Activated T-cell treated with anti-CD3 and anti-CD28 coated beads, Interleukin-2, amount 50 U/mL, for 72 hours (primary cell): ENCODE measurements around the gene TXNL4A. TPM values are rescaled to one million over a fixed set of nuclear protein-coding genes. Genes with fewer than 3 reads are reported as not detected.
A peak's percentile ranks its signal among the peaks of the same experiment; 100 is the strongest.
"Not testable (repeated sequence)": the region's sequence is repeated elsewhere in the genome, so short reads cannot be mapped to it uniquely, and the experiment has no call there.

Experiments used
- ATAC-seq, 2 donors: fragments of 150-1000 bp; cut with Tn5 transposase; replicated peaks in 1 of 2; 2 replicates each; pipeline ENCODE4 v1.10.0; 2021; ENCODE audit warnings: moderate library complexity in 2 of 2, mild to moderate bottlenecking in 1 of 2
- DNase-seq, 2 donors: peaks; one replicate each; pipeline ENCODE4 v3.0.0; 2021 to 2022; ENCODE audit warnings: mixed read lengths in 1 of 2
- H3K27ac Mint-ChIP-seq: one replicate; pipeline ENCODE4 v1.8.0; 2022; ENCODE audit warnings: mild to moderate bottlenecking, moderate library complexity, mixed read lengths
- H3K27me3 Mint-ChIP-seq: one replicate; pipeline ENCODE4 v1.8.0; 2022; ENCODE audit warnings: low read depth, mixed read lengths
- H3K36me3 Mint-ChIP-seq, 2 donors: one replicate each; pipeline ENCODE4 v1.8.0; 2022; ENCODE audit warnings: mixed read lengths in 2 of 2, mild to moderate bottlenecking in 1 of 2; ENCODE audit not compliant: insufficient read depth in 2 of 2
- H3K4me1 Mint-ChIP-seq: one replicate; pipeline ENCODE4 v1.8.0; 2022; ENCODE audit warnings: low read depth, mixed read lengths
- H3K4me3 Mint-ChIP-seq, 2 donors: one replicate each; pipeline ENCODE4 v1.8.0; 2022; ENCODE audit warnings: mild to moderate bottlenecking in 2 of 2, mixed read lengths in 2 of 2, moderate library complexity in 2 of 2
- H3K9me3 Mint-ChIP-seq, 2 donors: one replicate each; pipeline ENCODE4 v1.8.0; 2022; ENCODE audit warnings: mixed read lengths in 2 of 2
- total RNA-seq, 2 donors: library from RNA; stranded (reverse); gene quantifications; one replicate each; pipeline ENCODE4 v1.2.3, GENCODE V29; 2022

Gene TXNL4A
- total RNA-seq, 2 donors from 2014 or later, result 92.9 to 105 TPM

DNA sequence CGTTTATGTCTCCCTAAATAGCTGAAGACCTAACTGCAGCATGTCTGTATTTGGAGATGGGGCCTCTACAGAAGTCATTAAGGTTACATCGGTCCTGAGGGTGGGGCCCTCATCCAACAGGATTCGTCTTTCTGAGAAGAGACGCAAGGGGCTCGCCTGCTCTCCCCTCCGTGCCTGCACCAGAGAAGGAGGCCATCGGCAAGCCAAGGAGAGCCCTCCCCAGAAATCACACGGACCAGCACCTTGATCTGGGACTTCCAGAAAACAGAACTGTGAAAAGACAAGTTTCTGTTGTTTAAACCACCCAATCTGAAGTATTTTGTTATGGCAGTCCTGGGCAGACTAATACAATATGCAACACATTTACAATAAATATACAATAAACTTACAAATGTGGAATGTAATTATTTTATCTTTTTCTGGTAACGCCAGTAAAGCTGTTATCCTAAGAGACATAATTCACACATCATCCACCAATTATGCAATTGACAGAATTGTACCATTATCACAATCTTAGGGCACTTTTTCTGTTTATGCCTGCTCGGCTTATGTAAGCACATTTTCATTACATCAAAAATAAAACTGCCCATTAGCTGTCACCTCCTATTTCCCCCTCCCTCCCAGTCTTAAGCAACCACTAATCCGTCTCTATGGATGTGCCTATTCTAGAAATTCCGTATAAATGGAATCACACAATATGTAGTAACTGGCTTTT, 17.8 kb downstream of the TXNL4A start:
- H3K9me3 Mint-ChIP-seq, result no peaks in the 10 kb centered on the region
- no peak overlapping the region for H3K4me3 Mint-ChIP-seq
- DNase-seq (no peak), ATAC-seq (no peak)
- peaks cover 12% of the 10 kb centered on the region for H3K4me1 Mint-ChIP-seq
- peaks cover 6 to 18% of the 10 kb centered on the region in 2 donors for H3K36me3 Mint-ChIP-seq
- H3K27me3 Mint-ChIP-seq, result no peaks in the 10 kb centered on the region
- no peak overlapping the region for H3K27ac Mint-ChIP-seq

DNA sequence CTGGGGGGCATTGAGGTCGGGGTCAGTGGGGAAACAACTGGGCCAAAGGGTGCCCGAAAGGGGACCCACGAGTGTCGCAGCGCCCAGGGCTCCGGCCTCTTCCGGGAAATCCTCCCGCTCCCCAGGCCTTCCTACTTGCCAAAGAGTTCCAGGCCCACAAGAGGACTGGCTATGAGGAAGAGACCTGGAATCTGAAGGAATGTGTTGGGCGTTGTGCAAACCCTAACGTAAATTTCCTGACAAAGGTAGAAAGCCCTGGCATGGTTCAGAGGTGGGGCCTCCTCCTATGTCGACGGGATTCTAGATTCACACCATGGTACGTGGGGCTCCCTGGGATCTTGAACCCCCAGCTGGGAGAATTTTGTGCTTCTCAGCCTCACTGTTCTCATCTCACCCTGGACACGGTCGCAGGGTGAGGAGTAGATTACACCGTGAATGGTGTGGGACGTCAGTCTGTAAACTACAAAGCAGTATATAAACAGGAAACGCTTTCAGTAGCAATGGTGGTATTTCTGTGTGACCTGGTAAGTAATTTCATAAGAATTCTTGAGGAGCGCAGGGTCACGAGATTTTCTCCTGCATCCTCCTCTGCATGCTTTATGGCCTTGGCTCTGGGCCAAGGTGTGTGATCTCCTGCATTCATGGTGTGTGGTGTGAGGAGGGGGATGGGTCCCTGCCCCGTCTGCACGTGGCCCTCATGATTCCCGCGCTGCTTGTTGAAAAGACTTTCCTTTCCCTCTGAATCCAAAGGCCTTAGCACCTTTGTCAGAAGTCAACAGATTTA, 23.1 kb downstream of the TXNL4A start:
- Mint-ChIP-seq H3K27me3 (no peaks in the 10 kb centered on the region), H3K4me1 (peaks cover 46% of the 10 kb centered on the region), H3K36me3 (peaks cover 0 to 3% of the 10 kb centered on the region in 2 donors), H3K4me3 (peak overlapping the region; percentile 79 to 81), H3K27ac (peak overlapping the region; percentile 63), H3K9me3 (no peaks in the 10 kb centered on the region)
- ATAC-seq (no peak), DNase-seq (no peak)

DNA sequence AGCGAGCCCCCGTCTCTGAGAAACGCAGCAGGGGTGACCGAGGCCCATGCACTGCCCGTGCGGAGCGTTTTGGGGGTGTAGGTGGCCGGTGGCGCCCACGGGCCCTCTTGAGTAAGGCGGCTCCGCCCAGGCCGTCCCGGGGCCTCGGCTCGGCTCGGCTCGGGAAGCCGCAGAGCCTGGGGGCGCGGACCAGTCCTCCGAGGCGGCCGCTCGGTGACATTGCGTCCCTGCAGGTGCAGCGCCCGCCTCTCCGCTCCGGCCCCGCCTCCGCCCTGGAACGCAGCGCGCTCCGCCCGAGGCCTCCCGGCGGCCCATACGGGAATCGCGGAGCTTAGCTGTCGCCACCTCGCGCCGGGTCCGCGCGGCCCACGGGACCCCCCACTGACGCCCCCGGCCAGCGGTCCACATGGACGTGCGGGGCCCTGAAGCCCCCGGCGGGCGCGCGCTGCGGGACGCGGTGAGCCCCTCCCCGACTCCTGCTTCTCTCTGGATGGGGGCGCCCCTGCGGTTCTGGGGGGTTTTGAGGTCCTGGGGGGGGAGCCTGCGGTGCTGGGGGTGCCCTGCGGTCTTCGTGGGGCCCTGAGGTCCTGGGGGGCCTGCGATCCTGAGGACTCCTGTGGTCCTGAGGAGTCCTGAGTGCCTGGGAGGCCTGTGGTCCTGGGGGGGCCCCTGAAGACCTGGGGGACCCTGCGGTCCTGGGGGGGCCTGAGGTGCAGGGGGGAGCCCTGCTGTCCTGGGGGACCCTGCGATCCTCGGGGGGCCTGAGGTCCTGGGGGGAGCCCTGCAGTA, 23.8 kb downstream of the TXNL4A start, which contains the start of gene HSBP1L1:
TSS of gene HSBP1L1 (plus strand) at position 314 of the 789 bp plus-strand sequence. CDS start at position 407, 93 bp downstream.
- Mint-ChIP-seq H3K27me3 (no peaks in the 10 kb centered on the region), H3K4me1 (peaks cover 54% of the 10 kb centered on the region), H3K9me3 (no peaks in the 10 kb centered on the region), H3K36me3 (peaks cover 0 to under 1% of the 10 kb centered on the region in 2 donors), H3K27ac (peak within 1 kb of the TSS; percentile 77), H3K4me3 (peak within 1 kb of the TSS; percentile 79 to 84)
- peak; percentile 71 to 75 for DNase-seq
- ATAC-seq, result peak; percentile 60 to 64

DNA sequence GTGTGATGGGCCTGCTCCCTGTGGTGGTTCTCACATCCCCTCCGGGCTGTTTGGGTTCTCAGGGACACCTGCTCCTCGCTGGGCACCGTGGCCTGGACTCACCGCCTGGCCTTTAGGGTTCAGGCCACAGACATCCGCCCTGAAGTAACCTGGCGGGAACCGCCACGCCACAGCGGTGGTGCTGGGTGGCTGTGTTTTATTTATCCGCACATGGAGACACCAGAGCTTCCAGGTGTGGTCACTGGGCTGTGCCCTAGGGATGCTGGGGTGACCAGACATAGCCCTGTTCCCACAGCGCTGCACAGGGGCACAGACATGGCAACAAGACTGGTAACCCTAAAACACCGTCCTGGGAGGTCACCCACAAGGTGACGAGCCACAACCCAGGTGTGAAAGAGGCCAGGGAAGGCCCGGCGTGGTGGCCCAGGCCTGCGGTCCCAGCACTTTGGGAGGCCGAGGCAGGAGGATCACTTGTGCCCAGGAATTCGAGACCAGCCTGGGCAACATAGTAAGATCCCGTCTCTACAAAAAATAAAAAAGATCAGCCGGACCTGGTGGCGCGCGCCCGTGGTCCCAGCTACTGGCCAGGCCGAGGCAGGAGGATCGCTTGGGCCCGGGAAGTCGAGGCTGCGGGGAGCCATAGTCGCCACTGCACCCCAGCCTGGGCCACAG, 24.6 kb downstream of the TXNL4A start:
- no peaks in the 10 kb centered on the region for H3K27me3 Mint-ChIP-seq
- no peak for ATAC-seq
- H3K4me1 Mint-ChIP-seq, result peaks cover 55% of the 10 kb centered on the region
- no peaks in the 10 kb centered on the region for H3K36me3 Mint-ChIP-seq
- peak overlapping the region; percentile 79 to 84 for H3K4me3 Mint-ChIP-seq
- H3K27ac Mint-ChIP-seq, result peak overlapping the region; percentile 77
- H3K9me3 Mint-ChIP-seq, result no peaks in the 10 kb centered on the region
- no peak for DNase-seq

DNA sequence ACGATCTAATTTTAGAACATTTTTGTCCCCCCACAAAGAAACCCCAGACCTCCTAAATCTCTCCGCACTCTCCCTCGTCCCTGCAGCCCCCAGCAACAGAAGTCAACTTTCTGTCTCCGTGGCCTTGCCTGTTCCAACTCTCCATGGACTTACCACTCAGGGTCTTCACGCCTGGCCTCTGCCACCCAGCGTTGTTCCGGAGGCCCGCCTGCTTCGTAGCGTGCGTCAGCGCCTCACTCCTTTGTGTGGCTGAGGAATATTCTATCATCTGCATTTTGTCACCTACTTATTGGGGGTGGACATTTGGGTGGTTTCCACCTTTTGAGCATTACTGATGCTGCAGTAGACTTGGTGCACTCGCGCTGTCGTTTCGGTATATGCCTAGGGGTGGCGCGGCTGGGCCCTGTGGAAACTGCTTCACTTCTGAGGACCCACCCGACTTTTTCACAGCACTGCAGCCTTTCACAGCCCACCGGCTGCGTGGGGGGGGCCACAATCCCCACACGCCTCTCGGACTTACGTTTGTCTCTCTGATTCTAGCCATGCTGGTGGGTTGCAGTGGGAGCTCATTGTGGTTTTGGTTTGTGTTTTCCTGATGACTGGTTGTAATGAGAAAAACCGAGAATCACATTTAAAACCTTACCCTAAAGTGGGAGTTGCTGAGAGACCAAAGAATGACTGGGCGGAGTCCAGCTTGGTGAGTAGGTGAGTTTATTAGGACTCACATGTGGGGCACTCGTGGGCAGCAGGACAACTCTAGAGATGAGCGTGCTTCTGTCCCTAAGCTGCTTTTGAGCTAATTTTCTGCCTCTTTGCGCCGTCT, 25.3 kb downstream of the TXNL4A start:
- no peaks in the 10 kb centered on the region for H3K9me3 Mint-ChIP-seq
- H3K27me3 Mint-ChIP-seq, result no peaks in the 10 kb centered on the region
- DNase-seq, result peak; percentile 72 to 77
- H3K4me3 Mint-ChIP-seq, result peak overlapping the region; percentile 79 to 84
- ATAC-seq, result peak; percentile 78 to 83
- H3K4me1 Mint-ChIP-seq, result peaks cover 55% of the 10 kb centered on the region
- peak overlapping the region; percentile 77 for H3K27ac Mint-ChIP-seq
- no peaks in the 10 kb centered on the region for H3K36me3 Mint-ChIP-seq

DNA sequence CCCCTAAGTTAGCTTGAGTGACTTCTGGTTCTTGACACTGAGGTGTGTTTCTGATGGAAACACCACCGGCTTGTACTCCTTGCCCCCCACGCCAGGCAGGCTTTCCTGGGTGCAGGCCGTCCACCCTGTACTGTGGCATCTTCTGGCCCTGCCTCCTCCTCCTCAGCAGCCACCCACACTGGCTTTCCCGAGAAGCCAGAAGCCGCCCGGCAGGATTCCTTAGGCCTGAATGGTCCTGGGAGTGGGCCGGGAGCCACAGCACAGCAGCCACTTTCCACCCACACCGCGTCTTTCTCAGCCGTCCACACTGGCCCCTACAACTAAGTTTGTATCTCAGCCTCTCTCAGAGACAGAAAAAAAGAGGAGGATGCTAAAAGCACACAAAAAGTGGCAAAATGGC, 26.1 kb downstream of the TXNL4A start:
- H3K9me3 Mint-ChIP-seq, result no peaks in the 10 kb centered on the region
- H3K36me3 Mint-ChIP-seq, result no peaks in the 10 kb centered on the region
- H3K27me3 Mint-ChIP-seq, result no peaks in the 10 kb centered on the region
- H3K27ac Mint-ChIP-seq, result no peak overlapping the region
- H3K4me1 Mint-ChIP-seq, result peaks cover 51% of the 10 kb centered on the region
- ATAC-seq, result no peak
- peak overlapping the region; percentile 7 to 84 for H3K4me3 Mint-ChIP-seq
- no peak for DNase-seq

DNA sequence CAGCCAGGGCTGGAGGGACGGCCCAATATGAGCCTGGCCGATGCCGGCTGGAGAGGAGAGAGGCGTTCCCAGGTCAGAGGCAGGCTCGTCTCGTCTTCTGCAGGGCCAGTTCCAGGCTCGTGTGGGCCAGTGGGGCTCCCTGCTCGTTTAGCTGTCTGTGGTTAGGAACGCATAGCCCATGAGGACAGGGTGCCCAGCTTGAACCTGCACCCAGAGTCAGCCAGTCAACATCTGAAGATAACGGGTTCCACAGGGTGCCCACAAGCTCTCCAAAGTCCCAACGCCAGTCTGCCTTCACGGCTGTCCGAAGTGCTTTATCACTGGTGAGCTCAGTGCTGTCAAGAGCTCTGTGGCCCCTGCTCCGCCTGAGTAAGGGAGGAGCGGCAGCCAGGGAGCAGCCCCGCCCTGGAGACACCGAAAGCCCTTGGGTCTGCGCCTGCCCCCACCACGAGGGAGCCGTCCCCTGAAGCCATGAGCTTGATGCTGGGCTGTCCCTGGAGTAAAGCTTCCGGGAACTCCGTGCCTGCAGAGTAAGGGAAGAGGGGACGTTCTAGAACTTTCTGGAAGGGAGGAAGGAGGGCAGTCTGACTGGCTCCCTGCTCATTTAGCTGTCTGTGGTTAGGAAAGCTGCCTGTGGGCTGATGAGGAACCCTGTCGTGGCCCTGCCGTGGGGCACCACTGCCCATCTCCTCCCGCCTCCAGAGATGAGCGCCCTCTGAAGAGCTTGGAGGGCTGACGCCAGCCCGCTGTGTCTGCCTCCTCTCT, 26.7 kb downstream of the TXNL4A start:
- ATAC-seq (no peak), DNase-seq (peak in 1 of 2 donors; percentile 41)
- no peaks in the 10 kb centered on the region for H3K36me3 Mint-ChIP-seq
- peaks cover 50% of the 10 kb centered on the region for H3K4me1 Mint-ChIP-seq
- no peak overlapping the region for H3K27ac Mint-ChIP-seq
- H3K9me3 Mint-ChIP-seq, result no peaks in the 10 kb centered on the region
- H3K4me3 Mint-ChIP-seq, result no peak overlapping the region
- H3K27me3 Mint-ChIP-seq, result no peaks in the 10 kb centered on the region

DNA sequence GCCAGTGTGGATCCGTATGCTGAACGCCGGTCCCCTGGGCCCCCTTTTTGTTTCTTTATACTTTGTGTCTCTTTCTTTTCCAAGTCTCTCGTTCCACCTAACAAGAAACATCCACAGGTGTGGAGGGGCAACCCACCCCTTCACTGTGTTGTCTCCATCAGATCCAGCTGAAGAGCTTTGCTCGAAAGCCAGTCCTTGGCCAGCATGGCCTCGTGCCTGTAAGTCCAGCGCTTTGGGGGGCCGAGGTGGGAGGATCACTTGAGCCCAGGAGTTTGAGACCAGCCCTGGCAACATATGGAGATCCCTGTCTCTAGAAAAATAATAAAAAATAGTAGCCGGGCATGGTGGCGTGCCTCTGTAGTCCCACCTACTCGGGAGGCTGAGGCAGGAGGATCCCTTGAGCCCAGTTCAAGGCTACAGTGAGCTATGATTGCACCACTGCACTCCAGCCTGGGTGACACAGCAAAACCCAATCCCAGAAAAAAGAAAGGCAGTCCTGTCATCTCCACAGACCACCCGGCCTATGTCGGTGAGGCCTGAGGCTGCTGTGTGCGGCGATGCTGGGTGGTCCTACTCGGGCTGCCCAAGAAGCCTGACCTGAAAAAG, 27.3 kb downstream of the TXNL4A start:
- H3K9me3 Mint-ChIP-seq, result no peaks in the 10 kb centered on the region
- peak overlapping the region; percentile 72 to 73 for H3K4me3 Mint-ChIP-seq
- no peaks in the 10 kb centered on the region for H3K36me3 Mint-ChIP-seq
- no peak overlapping the region for H3K27ac Mint-ChIP-seq
- H3K27me3 Mint-ChIP-seq, result no peaks in the 10 kb centered on the region
- DNase-seq, result no peak
- peaks cover 50% of the 10 kb centered on the region for H3K4me1 Mint-ChIP-seq
- ATAC-seq, result no peak

DNA sequence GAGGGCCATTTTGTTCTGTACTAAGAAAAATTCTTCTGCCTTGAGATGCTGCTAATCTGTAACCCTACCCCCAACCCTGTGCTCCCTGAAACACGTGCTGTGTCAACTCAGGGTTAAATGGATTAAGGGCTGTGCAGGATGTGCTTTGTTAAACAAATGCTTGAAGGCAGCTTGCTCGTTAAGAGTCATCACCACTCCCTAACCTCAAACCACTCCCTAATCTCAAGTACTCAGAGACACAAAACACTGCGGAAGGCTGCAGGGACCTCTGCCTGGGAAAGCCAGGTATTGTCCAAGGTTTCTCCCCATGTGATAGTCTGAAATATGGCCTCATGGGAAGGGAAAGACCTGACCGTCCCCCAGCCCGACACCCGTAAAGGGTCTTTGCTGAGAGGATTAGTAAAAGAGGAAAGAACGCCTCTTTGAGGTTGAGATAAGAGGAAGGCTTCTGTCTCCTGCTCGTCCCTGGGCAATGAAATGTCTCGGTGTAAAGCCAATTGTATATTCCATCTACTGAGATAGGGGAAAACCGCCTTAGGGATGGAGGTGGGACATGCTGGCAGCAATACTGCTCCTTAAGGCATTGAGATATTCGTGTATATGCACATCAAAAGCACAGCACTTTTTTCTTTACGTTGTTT, 28.1 kb downstream of the TXNL4A start:
- not testable (repeated sequence) for ATAC-seq, H3K27me3 Mint-ChIP-seq, H3K9me3 Mint-ChIP-seq, DNase-seq, H3K36me3 Mint-ChIP-seq, H3K27ac Mint-ChIP-seq
- Mint-ChIP-seq H3K4me3 (peak overlapping the region; percentile 72 to 73), H3K4me1 (peaks cover 47% of the 10 kb centered on the region)

DNA sequence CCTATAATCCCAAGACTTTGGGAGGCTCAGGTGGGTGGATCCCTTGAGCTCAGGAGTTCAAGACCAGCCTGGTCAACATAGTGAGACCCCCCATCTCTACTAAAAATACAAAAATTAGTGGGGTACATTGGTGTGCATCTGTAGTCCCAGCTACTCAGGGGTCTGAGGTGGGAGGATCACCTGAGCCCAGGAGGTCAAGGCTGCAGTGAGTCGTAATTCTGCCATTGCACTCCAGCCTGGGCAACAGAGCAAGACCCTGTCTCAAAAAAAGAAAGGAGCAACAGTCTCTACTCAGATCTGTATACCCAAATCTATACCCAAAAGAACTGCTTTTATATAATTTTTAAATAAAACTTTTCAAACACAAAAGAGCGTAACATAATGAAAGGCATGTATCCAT, 29.4 kb downstream of the TXNL4A start:
- Mint-ChIP-seq H3K4me3 (no peak overlapping the region), H3K27ac (no peak overlapping the region), H3K36me3 (no peaks in the 10 kb centered on the region), H3K27me3 (no peaks in the 10 kb centered on the region), H3K4me1 (peaks cover 56% of the 10 kb centered on the region), H3K9me3 (no peaks in the 10 kb centered on the region)
- ATAC-seq (no peak), DNase-seq (no peak)

DNA sequence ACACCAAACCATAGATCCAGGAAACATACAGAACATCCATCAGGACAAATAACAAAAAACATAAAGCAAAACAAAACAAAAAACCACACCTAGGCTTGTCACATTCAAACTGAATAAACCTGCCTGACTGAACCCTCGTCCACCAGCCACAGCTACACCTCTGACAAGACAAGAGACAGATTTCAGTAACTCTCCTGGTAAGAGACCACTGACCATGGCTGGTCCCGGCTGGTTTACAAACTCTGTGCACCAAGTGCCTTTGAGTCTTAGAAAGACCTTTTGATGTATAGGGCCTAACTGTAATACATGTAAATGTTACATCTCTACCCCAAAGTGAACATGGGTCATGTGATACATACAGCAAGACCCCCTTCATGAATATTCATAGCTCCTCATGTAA, 32.1 kb downstream of the TXNL4A start:
- Mint-ChIP-seq H3K27me3 (no peaks in the 10 kb centered on the region), H3K4me1 (peaks cover 37% of the 10 kb centered on the region), H3K4me3 (no peak overlapping the region), H3K27ac (no peak overlapping the region), H3K36me3 (no peaks in the 10 kb centered on the region), H3K9me3 (no peaks in the 10 kb centered on the region)
- DNase-seq (no peak), ATAC-seq (no peak)
